ENCODE results near the gene TOR4A. TPM values are rescaled to one million over a fixed set of nuclear protein-coding genes. Genes with fewer than 3 reads are reported as not detected.

TOR4A gene
- total and polyA plus RNA-seq, 9 of the 15 experiments (the other 6 are each of a cell fraction or from before 2014, with no cell fraction given), result 3.9 to 49.2 (median 8.8) TPM

- TF ChIP-seq ZBTB7A (IDR thresholded peaks at IDR 0.05; ENCODE audit: borderline replicate concordance, control insufficient read depth, low read depth, low read length), result peak; percentile 97
- peak; percentile 92; the same call in 1 of the 2 replicates for TF ChIP-seq ARID3B (CRISPR knock-in tag; IDR thresholded peaks at IDR 0.05; ENCODE audit: borderline replicate concordance)
- 0 out of 2 replicates have a peak, but pooled peaks have one; percentile 45 for TF ChIP-seq ZNF311 (CRISPR knock-in tag; IDR thresholded peaks at IDR 0.05)
- no peak for TF ChIP-seq MEF2D (tag; conservative IDR thresholded peaks at IDR 0.05; ENCODE audit: low read depth)
- TF ChIP-seq E2F1 (CRISPR knock-in tag; IDR thresholded peaks at IDR 0.05), result peak; percentile 50; the same call in 1 of the 2 replicates
- no peak for TF ChIP-seq WHSC1 (IDR thresholded peaks at IDR 0.05; ENCODE audit: low read length)
- TF ChIP-seq SMAD1 (IDR thresholded peaks at IDR 0.05; ENCODE audit: low read depth, low read length, partially characterized antibody), result no peak
- TF ChIP-seq CREM (IDR thresholded peaks at IDR 0.05; ENCODE audit: low read depth), result peak; percentile 51
- peak; percentile 77 for TF ChIP-seq USF1 (CRISPR knock-in tag; IDR thresholded peaks at IDR 0.05)
- peak in 1 of 2 experiments; percentile 29; a peak in 3 of 4 replicates for TF ChIP-seq RAD21 (CRISPR knock-in tag; conservative IDR thresholded peaks at IDR 0.05 in 1 of 2, IDR thresholded peaks at IDR 0.05 in 1 of 2)
- no peak for TF ChIP-seq MXI1 (IDR thresholded peaks at IDR 0.05; ENCODE audit: low read depth, low read length)
- peak; percentile 88 for TF ChIP-seq CHD1 (IDR thresholded peaks at IDR 0.05; ENCODE audit: low read length)
- TF ChIP-seq ZBED1 (IDR thresholded peaks at IDR 0.05), result peak; percentile 77; the same call in 1 of the 2 replicates
- no peak for TF ChIP-seq MIER1 (IDR thresholded peaks at IDR 0.05; ENCODE audit: low read depth)
- no peak; the same call in 1 of the 2 replicates for TF ChIP-seq FOSL1 (tag; conservative IDR thresholded peaks at IDR 0.05)
- TF ChIP-seq ZNF780A (CRISPR knock-in tag; IDR thresholded peaks at IDR 0.05), result no peak
- 0 out of 2 replicates have a peak, but pooled peaks have one; percentile 33 for TF ChIP-seq SMAD3 (CRISPR knock-in tag; conservative IDR thresholded peaks at IDR 0.05)
Observed at GRCh38 chr9:137240318-137240840, 37.1 kb upstream of the TOR4A start (continued).
